Fibroblast of the aortic adventitia (primary cell): ENCODE data around the gene GPC5. TPM values are rescaled to one million over a fixed set of nuclear protein-coding genes. Genes with fewer than 3 reads are reported as not detected.

ENCODE experiments used
- DNase-seq: peaks from one replicate; pipeline ENCODE4 v3.0.0-alpha.2; 2010; ENCODE audit warnings: low read depth
- H3K4me3 ChIP-seq: 2 replicates; pipeline ENCODE4 v1.5.1; 2011; ENCODE audit warnings: low read depth, mild to moderate bottlenecking, control low read depth, low read length, moderate library complexity
- total RNA-seq: library from RNA; depleted of rRNA; stranded (reverse); fragments of >200 nt; gene quantifications from 2 replicates; pipeline ENCODE4 v1.2.3, GENCODE V29; 2012; ENCODE audit warnings: low replicate concordance
- TF ChIP-seq, protein P1 (sequence below): IDR thresholded peaks from 2 replicates; pipeline ENCODE4 v1.5.1; 2011; ENCODE audit warnings: mild to moderate bottlenecking, low read length, control low read depth, inconsistent platforms; ENCODE audit not compliant: insufficient read depth

The GPC5 gene
- total RNA-seq, 1 donor, result 0.18 TPM

GRCh38 chr13:91630946-91631345 is 232.5 kb downstream of the GPC5 start:
- H3K4me3 ChIP-seq, result no peak overlapping the region
- TF ChIP-seq, protein P1, sequence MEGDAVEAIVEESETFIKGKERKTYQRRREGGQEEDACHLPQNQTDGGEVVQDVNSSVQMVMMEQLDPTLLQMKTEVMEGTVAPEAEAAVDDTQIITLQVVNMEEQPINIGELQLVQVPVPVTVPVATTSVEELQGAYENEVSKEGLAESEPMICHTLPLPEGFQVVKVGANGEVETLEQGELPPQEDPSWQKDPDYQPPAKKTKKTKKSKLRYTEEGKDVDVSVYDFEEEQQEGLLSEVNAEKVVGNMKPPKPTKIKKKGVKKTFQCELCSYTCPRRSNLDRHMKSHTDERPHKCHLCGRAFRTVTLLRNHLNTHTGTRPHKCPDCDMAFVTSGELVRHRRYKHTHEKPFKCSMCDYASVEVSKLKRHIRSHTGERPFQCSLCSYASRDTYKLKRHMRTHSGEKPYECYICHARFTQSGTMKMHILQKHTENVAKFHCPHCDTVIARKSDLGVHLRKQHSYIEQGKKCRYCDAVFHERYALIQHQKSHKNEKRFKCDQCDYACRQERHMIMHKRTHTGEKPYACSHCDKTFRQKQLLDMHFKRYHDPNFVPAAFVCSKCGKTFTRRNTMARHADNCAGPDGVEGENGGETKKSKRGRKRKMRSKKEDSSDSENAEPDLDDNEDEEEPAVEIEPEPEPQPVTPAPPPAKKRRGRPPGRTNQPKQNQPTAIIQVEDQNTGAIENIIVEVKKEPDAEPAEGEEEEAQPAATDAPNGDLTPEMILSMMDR, result no peak
- DNase-seq, result no peak

DNA sequence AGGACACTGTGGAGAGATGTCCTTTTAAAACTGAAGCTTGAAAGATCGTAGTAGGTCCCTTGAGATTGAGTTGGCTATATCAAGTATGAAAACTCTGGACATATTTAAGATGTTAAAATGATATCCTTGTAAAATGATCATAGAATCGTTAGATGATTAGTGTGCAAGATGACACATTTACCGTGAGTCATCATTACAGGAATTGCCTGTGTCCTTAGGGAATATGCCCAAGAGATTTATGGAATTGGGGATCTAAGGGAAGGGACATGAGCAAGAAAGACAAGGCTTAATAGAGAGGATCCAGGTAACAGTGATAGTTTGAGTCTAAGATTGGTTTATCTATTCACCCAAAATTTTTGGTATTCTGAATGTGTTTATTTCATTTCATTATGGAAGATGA is 233.7 kb downstream of the GPC5 start:
- peak; percentile 5 for DNase-seq
- TF ChIP-seq, protein P1, result no peak
- H3K4me3 ChIP-seq, result no peak overlapping the region

DNA sequence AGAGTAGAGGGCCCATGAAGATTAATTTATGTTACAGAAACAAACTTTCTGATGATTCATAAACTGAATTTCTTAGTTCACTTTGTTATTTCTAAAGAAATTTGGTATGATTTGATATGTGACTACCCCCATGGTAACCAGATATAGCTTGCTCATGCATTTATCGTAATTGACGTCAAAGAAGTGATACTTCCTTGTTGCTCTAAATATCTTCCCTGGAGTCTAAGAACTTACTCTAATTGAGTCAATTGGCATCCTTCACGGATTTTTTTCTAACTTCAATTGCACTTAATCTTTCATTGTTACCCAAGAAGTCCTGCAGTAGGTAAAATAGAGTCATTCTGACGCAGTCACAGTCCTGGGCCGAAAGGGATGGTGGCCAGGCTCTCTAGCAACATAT is 240.9 kb downstream of the GPC5 start:
- TF ChIP-seq, protein P1, result no peak
- H3K4me3 ChIP-seq, result no peak overlapping the region
- DNase-seq, result peak; percentile 9

DNA sequence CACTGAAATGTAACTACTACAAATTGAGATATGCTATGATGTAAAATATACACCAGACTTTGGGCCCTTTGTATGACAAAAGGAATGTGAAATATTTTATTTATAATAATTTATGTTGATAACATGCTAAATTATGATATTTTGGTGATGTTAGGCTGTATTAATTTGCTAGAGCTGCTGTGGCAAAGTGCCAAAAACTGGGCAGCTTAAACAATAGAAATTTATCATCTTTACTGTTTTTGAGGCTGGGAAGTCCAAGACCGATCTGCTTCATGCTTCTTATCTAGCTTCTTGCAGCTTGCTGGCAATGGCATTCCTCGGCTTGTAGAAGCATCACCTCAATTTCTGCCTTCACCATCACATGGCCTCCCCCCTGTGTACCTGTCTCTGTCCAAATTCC is 245.0 kb downstream of the GPC5 start:
- no peak for DNase-seq
- TF ChIP-seq, protein P1, result no peak

GRCh38 chr13:91644806-91645205 is 246.4 kb downstream of the GPC5 start:
- TF ChIP-seq, protein P1, result no peak
- peak; percentile 2 for DNase-seq
- no peak overlapping the region for H3K4me3 ChIP-seq

More for the DNA sequence above, 245.0 kb downstream of the GPC5 start:
- H3K4me3 ChIP-seq, result no peak overlapping the region

DNA sequence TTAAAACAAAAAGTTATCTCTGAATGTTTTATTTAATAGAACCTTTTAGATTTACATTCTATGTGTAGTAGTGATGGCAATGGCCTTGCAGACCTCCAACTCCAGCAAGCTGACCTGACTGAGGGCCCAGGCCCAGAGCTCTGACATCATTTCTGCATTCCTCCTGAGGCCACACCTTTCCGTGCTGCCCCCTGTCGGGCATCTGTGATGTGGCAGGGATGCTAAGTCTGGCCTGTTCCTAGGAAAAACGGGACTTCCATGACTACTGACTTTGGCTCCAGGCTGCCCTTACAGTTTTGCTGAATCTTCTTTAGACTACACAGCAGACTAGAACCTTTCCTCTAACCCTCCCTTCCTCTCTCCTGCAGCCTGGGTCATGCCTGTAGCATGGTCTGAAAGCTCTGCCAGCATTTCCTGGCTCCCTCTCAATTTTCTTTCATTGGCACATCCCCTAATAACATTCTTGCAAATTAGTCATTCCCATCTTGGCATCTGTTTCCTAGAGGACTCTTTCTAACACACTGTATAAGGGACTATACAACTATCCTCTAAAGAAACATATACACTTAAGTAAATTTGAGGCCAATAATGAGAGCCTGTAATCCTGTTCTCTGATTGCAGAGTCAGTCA is 249.1 kb downstream of the GPC5 start:
- DNase-seq, result peak; percentile 60
- no peak overlapping the region for H3K4me3 ChIP-seq
- TF ChIP-seq, protein P1, result peak; percentile 54

- no peak for DNase-seq
- H3K4me3 ChIP-seq, result no peak overlapping the region
- TF ChIP-seq, protein P1, result no peak
Observed at GRCh38 chr13:91648012-91648411, 249.6 kb downstream of the GPC5 start.
